Thyroid gland (tissue), 4 donors: ENCODE results near the gene LRP8. TPM values are rescaled to one million over a fixed set of nuclear protein-coding genes. Genes with fewer than 3 reads are reported as not detected.
A peak's percentile ranks its signal among the peaks of the same experiment; 100 is the strongest.

Experiments used
- DNase-seq, 2 donors: peaks; one replicate each; pipeline ENCODE4 v3.0.0-alpha.2; 2019
- H3K27ac ChIP-seq, 3 donors: fragments of 200-600 bp; sonication (generic); 1 replicate in 2 of 3; 2 replicates in 1 of 3; pipeline ENCODE4 v1.5.1; 2016 to 2019; ENCODE audit warnings: mild to moderate bottlenecking in 1 of 3, moderate library complexity in 1 of 3
- H3K27me3 ChIP-seq: fragments of 200-600 bp; sonication (generic); one replicate; pipeline ENCODE4 v1.5.1; 2019
- H3K36me3 ChIP-seq, 2 donors: fragments of 200-600 bp; sonication (generic); one replicate each; pipeline ENCODE4 v1.5.1; 2016 to 2019
- H3K4me1 ChIP-seq, 2 donors: fragments of 200-600 bp; sonication (generic); one replicate each; pipeline ENCODE4 v1.5.1; 2017 to 2019
- H3K4me3 ChIP-seq, 3 donors: fragments of 200-600 bp; sonication (generic); replicated peaks in 1 of 3; 1 replicate in 2 of 3; 2 replicates in 1 of 3; pipeline ENCODE4 v1.5.1; 2016; ENCODE audit warnings: mild to moderate bottlenecking in 1 of 3
- H3K9me3 ChIP-seq: fragments of 200-600 bp; sonication (generic); one replicate; pipeline ENCODE4 v1.5.1; 2017
- CTCF ChIP-seq, 6 experiments: fragments of 200-600 bp in 3 of 6; fragments of 450-650 bp in 3 of 6; sonication (generic) in 3 of 6; IDR thresholded peaks; one replicate each; pipeline ENCODE4 v1.5.1; 2016 to 2019; ENCODE audit warnings: antibody characterized with exemption in 6 of 6, mild to moderate bottlenecking in 2 of 6, inconsistent platforms in 1 of 6, moderate library complexity in 1 of 6
- POLR2A ChIP-seq, 2 donors: fragments of 450-650 bp; IDR thresholded peaks; one replicate each; pipeline ENCODE4 v1.6.1; 2017; ENCODE audit warnings: antibody characterized with exemption in 2 of 2, mild to moderate bottlenecking in 2 of 2, moderate library complexity in 1 of 2
- WGBS, 2 donors: methylation state at CpG; one replicate each; pipeline ENCODE4 v1.1.5; 2017; 5-methylcytosine and 5-hydroxymethylcytosine counted together
- intact Hi-C: fragments of 100-400 bp; cut with DNase I; formaldehyde crosslinking; loops from one replicate; pipeline ENCODE4 v1.15.1; 2023
- total RNA-seq, 4 donors: library from RNA; depleted of rRNA; stranded (reverse); fragments of >200 nt; gene quantifications; one replicate each; pipeline ENCODE4 v1.2.3, GENCODE V29; 2016

The LRP8 gene
- total RNA-seq, 4 donors from 2014 or later, result 92.8 to 200 (median 143) TPM

GRCh38 chr1:53249706-53250105 is 78.2 kb downstream of the LRP8 start:
- 63 to 66% methylated on average over 3 of the region's 3 CpGs for WGBS, 2 donors
- Histone ChIP-seq H3K4me3 (no peak overlapping the region), H3K36me3 (peaks cover 0 to 9% of the 10 kb centered on the region in 2 donors), H3K9me3 (no peaks in the 10 kb centered on the region), H3K27me3 (no peaks in the 10 kb centered on the region), H3K4me1 (peaks cover 8 to 21% of the 10 kb centered on the region in 2 donors), H3K27ac (peak overlapping the region; percentile 54 to 73 (median 58))
- DNase-seq, result no peak
- TF ChIP-seq POLR2A (IDR thresholded peaks at IDR 0.05) (no peak), CTCF (IDR thresholded peaks at IDR 0.05) (no peak)
- intact Hi-C loops, result no loop called here

- Histone ChIP-seq H3K36me3 (peaks cover 0 to 4% of the 10 kb centered on the region in 2 donors), H3K9me3 (no peaks in the 10 kb centered on the region), H3K27me3 (no peaks in the 10 kb centered on the region), H3K4me3 (no peak overlapping the region), H3K4me1 (peaks cover 8 to 21% of the 10 kb centered on the region in 2 donors), H3K27ac (no peak overlapping the region)
- intact Hi-C loops, result no loop called here
- WGBS, 2 donors, result 80 to 85% methylated on average over 4 of the region's 4 CpGs
- no peak for TF ChIP-seq CTCF (IDR thresholded peaks at IDR 0.05)
- TF ChIP-seq POLR2A (IDR thresholded peaks at IDR 0.05), result no peak
- DNase-seq, result no peak
Measured at GRCh38 chr1:53246261-53247134, 81.4 kb downstream of the LRP8 start.

GRCh38 chr1:53244141-53244540 is 83.7 kb downstream of the LRP8 start:
- no peak overlapping the region for H3K27ac ChIP-seq
- H3K9me3 ChIP-seq, result no peaks in the 10 kb centered on the region
- TF ChIP-seq POLR2A (IDR thresholded peaks at IDR 0.05), result no peak
- no peak for TF ChIP-seq CTCF (IDR thresholded peaks at IDR 0.05)
- no peak overlapping the region for H3K4me3 ChIP-seq
- intact Hi-C loops, result no loop called here
- no peak for DNase-seq
- 76 to 77% methylated on average over 4 of the region's 4 CpGs for WGBS, 2 donors
- H3K4me1 ChIP-seq, result peaks cover 3 to 12% of the 10 kb centered on the region in 2 donors
- H3K36me3 ChIP-seq, result peaks cover 0 to 4% of the 10 kb centered on the region in 2 donors
- no peaks in the 10 kb centered on the region for H3K27me3 ChIP-seq

- Histone ChIP-seq H3K27me3 (no peaks in the 10 kb centered on the region), H3K4me3 (no peak overlapping the region), H3K9me3 (no peaks in the 10 kb centered on the region), H3K4me1 (peaks cover 8 to 9% of the 10 kb centered on the region in 2 donors), H3K27ac (no peak overlapping the region), H3K36me3 (peaks cover 0 to 4% of the 10 kb centered on the region in 2 donors)
- TF ChIP-seq POLR2A (IDR thresholded peaks at IDR 0.05), result no peak
- no peak for TF ChIP-seq CTCF (IDR thresholded peaks at IDR 0.05)
- 75 to 78% methylated on average over 4 of the region's 4 CpGs for WGBS, 2 donors
- no peak for DNase-seq
- intact Hi-C loops, result no loop called here
Measured at GRCh38 chr1:53242381-53242780, 85.5 kb downstream of the LRP8 start.

GRCh38 chr1:53241828-53242227 is 86.0 kb downstream of the LRP8 start:
- DNase-seq, result no peak
- H3K4me1 ChIP-seq, result peaks cover 12 to 14% of the 10 kb centered on the region in 2 donors
- no peaks in the 10 kb centered on the region for H3K27me3 ChIP-seq
- no peak for TF ChIP-seq POLR2A (IDR thresholded peaks at IDR 0.05)
- no peak for TF ChIP-seq CTCF (IDR thresholded peaks at IDR 0.05)
- H3K4me3 ChIP-seq, result no peak overlapping the region
- 91 to 92% methylated on average over 2 of the region's 2 CpGs for WGBS, 2 donors
- H3K27ac ChIP-seq, result no peak overlapping the region
- H3K9me3 ChIP-seq, result no peaks in the 10 kb centered on the region
- peaks cover 0 to 4% of the 10 kb centered on the region in 2 donors for H3K36me3 ChIP-seq
- intact Hi-C loops, result no loop called here
